CD4-positive, CD25-positive, alpha-beta regulatory T cell (primary cell): Measurements from ENCODE around the gene CTBP2. TPM values are rescaled to one million over a fixed set of nuclear protein-coding genes. Genes with fewer than 3 reads are reported as not detected.

Source experiments
- ATAC-seq, 2 donors: fragments of 150-1000 bp; cut with Tn5 transposase; one replicate each; pipeline ENCODE4 v1.10.0; 2021; ENCODE audit warnings: low read depth in 2 of 2, moderate number of reproducible peaks in 2 of 2, moderate library complexity in 1 of 2
- DNase-seq, 3 donors: peaks; one replicate each; pipeline versions ENCODE4 v3.0.0 to v3.0.0-alpha.2; 2012 to 2022; ENCODE audit warnings: mixed read lengths in 1 of 3
- H3K27ac ChIP-seq: one replicate; pipeline ENCODE4 v1.7.0; 2013; ENCODE audit warnings: mild to moderate bottlenecking, low read length; ENCODE audit not compliant: insufficient read depth, poor library complexity, severe bottlenecking
- H3K27me3 ChIP-seq: one replicate; pipeline ENCODE4 v1.7.0; 2013; ENCODE audit warnings: low read length; ENCODE audit not compliant: control insufficient read depth, insufficient read depth
- H3K36me3 ChIP-seq: one replicate; pipeline ENCODE4 v1.7.0; 2013; ENCODE audit warnings: mild to moderate bottlenecking, low read length, moderate library complexity; ENCODE audit not compliant: control insufficient read depth, insufficient read depth
- H3K4me1 ChIP-seq: 2 replicates; pipeline ENCODE4 v1.7.0; 2013; ENCODE audit warnings: mild to moderate bottlenecking, low read length; ENCODE audit not compliant: insufficient read depth, control insufficient read depth, poor library complexity, severe bottlenecking
- H3K4me3 ChIP-seq: one replicate; pipeline ENCODE4 v1.7.0; 2013; ENCODE audit warnings: low read depth, mild to moderate bottlenecking, low read length, moderate library complexity
- H3K9me3 ChIP-seq, 2 experiments: 1 replicate in 1 of 2; 2 replicates in 1 of 2; pipeline ENCODE4 v1.7.0; 2013; ENCODE audit warnings: low read length in 2 of 2, mild to moderate bottlenecking in 1 of 2, moderate library complexity in 1 of 2; ENCODE audit not compliant: control insufficient read depth in 2 of 2
- H3K27ac Mint-ChIP-seq, 3 donors: one replicate each; pipeline ENCODE4 v1.8.0; 2020 to 2022; ENCODE audit warnings: mild to moderate bottlenecking in 3 of 3, mixed read lengths in 3 of 3, moderate library complexity in 2 of 3
- H3K27me3 Mint-ChIP-seq: one replicate; pipeline ENCODE4 v1.8.0; 2022; ENCODE audit warnings: mild to moderate bottlenecking, mixed read lengths
- H3K36me3 Mint-ChIP-seq: one replicate; pipeline ENCODE4 v1.8.0; 2020; ENCODE audit warnings: mixed read lengths
- H3K4me1 Mint-ChIP-seq, 4 donors: one replicate each; pipeline ENCODE4 v1.8.0; 2020 to 2022; ENCODE audit warnings: mixed read lengths in 4 of 4, mild to moderate bottlenecking in 1 of 4
- H3K4me3 Mint-ChIP-seq, 4 donors: one replicate each; pipeline ENCODE4 v1.8.0; 2020 to 2022; ENCODE audit warnings: mild to moderate bottlenecking in 4 of 4, mixed read lengths in 4 of 4, moderate library complexity in 3 of 4
- H3K9me3 Mint-ChIP-seq, 7 donors: one replicate each; pipeline ENCODE4 v1.8.0; 2020 to 2022; ENCODE audit warnings: mixed read lengths in 7 of 7, mild to moderate bottlenecking in 3 of 7, moderate library complexity in 2 of 7
- polyA plus RNA-seq, 4 donors: library from polyadenylated mRNA; unstranded; fragments of 300-500 nt; fragmentation: Illumina TruSeq; gene quantifications; one replicate each; pipeline ENCODE4 v1.2.3, GENCODE V29; 2021
- total RNA-seq: library from RNA; stranded (reverse); gene quantifications from one replicate; pipeline ENCODE4 v1.2.3, GENCODE V29; 2022

The CTBP2 gene
- total and polyA plus RNA-seq, 5 donors from 2014 or later: 0.10 to 0.49 (median 0.13) TPM; not detected in 2

GRCh38 chr10:124956764-124957163 is 203.6 kb downstream of the CTBP2 start:
- peaks cover 25 to 70% (median 50%) of the 10 kb centered on the region in 4 donors for H3K4me1 Mint-ChIP-seq
- H3K27ac Mint-ChIP-seq: no peak overlapping the region
- H3K4me3 Mint-ChIP-seq: no peak overlapping the region
- Histone ChIP-seq H3K4me3 (no peak overlapping the region), H3K36me3 (peaks cover 3% of the 10 kb centered on the region), H3K4me1 (peaks cover 6% of the 10 kb centered on the region), H3K27ac (no peak overlapping the region), H3K9me3 (no peaks in the 10 kb centered on the region), H3K27me3 (no peaks in the 10 kb centered on the region)
- H3K9me3 Mint-ChIP-seq: no peaks in the 10 kb centered on the region
- H3K27me3 Mint-ChIP-seq: no peaks in the 10 kb centered on the region
- peaks cover 17% of the 10 kb centered on the region for H3K36me3 Mint-ChIP-seq
- DNase-seq: no peak
- ATAC-seq: no peak

GRCh38 chr10:124955868-124956267 is 204.5 kb downstream of the CTBP2 start:
- DNase-seq: no peak
- peaks cover 6% of the 10 kb centered on the region for H3K4me1 ChIP-seq
- Mint-ChIP-seq H3K4me1 (peaks cover 25 to 67% (median 48%) of the 10 kb centered on the region in 4 donors), H3K36me3 (peaks cover 17% of the 10 kb centered on the region), H3K27me3 (no peaks in the 10 kb centered on the region), H3K9me3 (no peaks in the 10 kb centered on the region), H3K4me3 (no peak overlapping the region), H3K27ac (peak overlapping the region in 1 of 3 donors; percentile 23)
- no peak overlapping the region for H3K27ac ChIP-seq
- H3K27me3 ChIP-seq: no peaks in the 10 kb centered on the region
- ATAC-seq: no peak
- no peaks in the 10 kb centered on the region for H3K9me3 ChIP-seq
- peaks cover 3% of the 10 kb centered on the region for H3K36me3 ChIP-seq
- H3K4me3 ChIP-seq: no peak overlapping the region

DNA sequence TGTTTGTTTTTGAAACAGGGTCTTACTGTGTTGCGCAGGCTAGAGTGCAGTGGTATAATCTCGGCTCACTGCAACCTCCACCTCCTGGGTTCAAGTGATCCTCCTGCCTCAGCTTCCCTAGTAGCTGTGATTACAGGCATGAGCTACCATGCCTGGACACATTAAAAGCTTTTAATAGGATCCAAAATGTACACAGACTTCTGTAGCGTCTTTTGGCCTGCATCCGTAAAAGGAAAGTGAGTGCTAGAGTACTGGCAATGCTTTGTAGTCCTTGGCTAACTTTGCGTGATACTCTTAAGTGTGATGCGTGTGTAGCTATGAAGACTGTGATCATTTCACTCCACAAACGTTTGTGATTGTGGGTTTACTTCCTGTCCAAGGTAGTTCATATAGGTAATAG is 205.1 kb downstream of the CTBP2 start:
- Histone ChIP-seq H3K27ac (no peak overlapping the region), H3K4me3 (peak overlapping the region; percentile 10), H3K4me1 (peaks cover 6% of the 10 kb centered on the region), H3K36me3 (peaks cover 3% of the 10 kb centered on the region), H3K27me3 (no peaks in the 10 kb centered on the region), H3K9me3 (no peaks in the 10 kb centered on the region)
- H3K36me3 Mint-ChIP-seq: peaks cover 17% of the 10 kb centered on the region
- H3K4me3 Mint-ChIP-seq: peak overlapping the region in 1 of 4 donors; percentile 9
- DNase-seq (no peak), ATAC-seq (no peak)
- no peaks in the 10 kb centered on the region for H3K9me3 Mint-ChIP-seq
- H3K4me1 Mint-ChIP-seq: peaks cover 25 to 64% (median 48%) of the 10 kb centered on the region in 4 donors
- no peaks in the 10 kb centered on the region for H3K27me3 Mint-ChIP-seq
- H3K27ac Mint-ChIP-seq: no peak overlapping the region

DNA sequence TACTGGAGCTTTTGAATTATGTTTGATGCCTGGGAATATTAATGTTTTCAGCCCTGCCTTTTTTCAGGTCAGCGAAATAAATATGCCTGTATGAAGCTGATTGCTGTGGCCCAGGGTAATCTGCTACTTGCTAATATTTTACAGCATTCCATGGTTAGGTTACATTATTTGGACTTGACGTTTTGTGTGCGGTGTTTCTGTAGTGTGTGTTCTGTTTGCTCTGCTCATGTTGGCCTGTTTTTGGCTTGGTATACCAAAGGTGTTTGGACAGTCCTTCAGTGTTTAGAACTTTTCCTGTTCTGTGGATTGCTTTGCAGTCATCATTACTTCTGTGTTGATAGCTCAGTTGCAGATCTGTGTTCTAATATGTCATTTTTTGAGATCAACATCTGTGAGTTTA is 206.9 kb downstream of the CTBP2 start:
- Mint-ChIP-seq H3K27me3 (no peaks in the 10 kb centered on the region), H3K36me3 (peaks cover 25% of the 10 kb centered on the region), H3K4me3 (no peak overlapping the region), H3K4me1 (peaks cover 23 to 59% (median 42%) of the 10 kb centered on the region in 4 donors), H3K27ac (peak overlapping the region in 1 of 3 donors; percentile 37), H3K9me3 (peaks cover 0 to 1% (median 0%) of the 10 kb centered on the region in 7 donors)
- no peak overlapping the region for H3K4me3 ChIP-seq
- no peak overlapping the region for H3K27ac ChIP-seq
- H3K27me3 ChIP-seq: no peaks in the 10 kb centered on the region
- H3K36me3 ChIP-seq: peaks cover 17% of the 10 kb centered on the region
- peaks cover 6% of the 10 kb centered on the region for H3K4me1 ChIP-seq
- ATAC-seq (no peak), DNase-seq (no peak)
- no peaks in the 10 kb centered on the region for H3K9me3 ChIP-seq

DNA sequence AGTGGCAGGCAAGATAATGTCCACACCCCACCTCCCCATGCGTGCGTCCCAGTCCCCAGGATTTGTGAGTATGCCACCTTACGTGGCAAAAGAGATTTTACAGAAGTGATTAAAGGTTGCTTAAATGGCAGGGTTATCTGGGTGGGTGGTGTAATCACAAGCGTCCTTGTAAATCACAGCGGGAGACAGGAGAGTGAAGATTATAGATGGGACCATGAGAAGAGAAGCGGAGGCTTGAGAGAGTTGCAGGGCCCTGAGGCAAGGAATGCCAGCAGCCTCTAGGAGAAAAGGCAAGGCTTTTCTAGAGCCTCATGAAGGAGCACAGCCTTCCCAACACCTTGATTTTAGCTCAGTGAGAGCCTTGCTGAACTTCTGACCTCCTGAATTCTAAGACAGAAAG is 208.2 kb downstream of the CTBP2 start:
- Mint-ChIP-seq H3K36me3 (peaks cover 38% of the 10 kb centered on the region), H3K27me3 (no peaks in the 10 kb centered on the region), H3K4me3 (no peak overlapping the region), H3K9me3 (peaks cover 0 to 1% (median 0%) of the 10 kb centered on the region in 7 donors), H3K4me1 (peaks cover 32 to 59% (median 42%) of the 10 kb centered on the region in 4 donors), H3K27ac (no peak overlapping the region)
- no peak for ATAC-seq
- no peak overlapping the region for H3K27ac ChIP-seq
- H3K9me3 ChIP-seq: no peaks in the 10 kb centered on the region
- DNase-seq: no peak
- no peaks in the 10 kb centered on the region for H3K27me3 ChIP-seq
- peaks cover 25% of the 10 kb centered on the region for H3K36me3 ChIP-seq
- H3K4me3 ChIP-seq: no peak overlapping the region
- H3K4me1 ChIP-seq: peaks cover 6% of the 10 kb centered on the region

DNA sequence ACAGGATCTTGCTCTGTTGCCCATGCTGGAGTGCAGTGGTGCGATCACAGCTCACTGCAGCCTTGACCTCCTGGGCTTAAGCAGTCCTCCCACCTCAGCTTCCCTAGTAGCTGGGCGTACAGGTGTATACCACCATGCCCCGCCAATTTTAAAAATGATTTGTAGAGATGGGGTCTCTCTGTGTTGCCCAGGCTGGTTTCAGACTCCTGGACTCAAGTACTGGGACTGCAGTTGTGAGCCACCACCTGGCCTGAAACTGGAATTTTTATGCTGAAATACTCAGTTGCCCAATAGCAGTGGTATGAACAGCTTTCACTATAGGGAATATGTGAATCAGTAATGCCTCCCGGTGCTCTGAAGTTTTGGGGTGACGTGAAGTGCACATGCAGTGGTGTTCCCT is 210.8 kb downstream of the CTBP2 start:
- DNase-seq: no peak
- no peak for ATAC-seq
- Mint-ChIP-seq H3K4me3 (no peak overlapping the region), H3K9me3 (peaks cover 0 to 1% (median 0%) of the 10 kb centered on the region in 7 donors), H3K27ac (no peak overlapping the region), H3K27me3 (no peaks in the 10 kb centered on the region), H3K4me1 (peaks cover 29 to 61% (median 45%) of the 10 kb centered on the region in 4 donors), H3K36me3 (peaks cover 52% of the 10 kb centered on the region)
- no peaks in the 10 kb centered on the region for H3K4me1 ChIP-seq
- no peaks in the 10 kb centered on the region for H3K9me3 ChIP-seq
- no peaks in the 10 kb centered on the region for H3K27me3 ChIP-seq
- no peak overlapping the region for H3K27ac ChIP-seq
- H3K4me3 ChIP-seq: no peak overlapping the region
- H3K36me3 ChIP-seq: peaks cover 27% of the 10 kb centered on the region

DNA sequence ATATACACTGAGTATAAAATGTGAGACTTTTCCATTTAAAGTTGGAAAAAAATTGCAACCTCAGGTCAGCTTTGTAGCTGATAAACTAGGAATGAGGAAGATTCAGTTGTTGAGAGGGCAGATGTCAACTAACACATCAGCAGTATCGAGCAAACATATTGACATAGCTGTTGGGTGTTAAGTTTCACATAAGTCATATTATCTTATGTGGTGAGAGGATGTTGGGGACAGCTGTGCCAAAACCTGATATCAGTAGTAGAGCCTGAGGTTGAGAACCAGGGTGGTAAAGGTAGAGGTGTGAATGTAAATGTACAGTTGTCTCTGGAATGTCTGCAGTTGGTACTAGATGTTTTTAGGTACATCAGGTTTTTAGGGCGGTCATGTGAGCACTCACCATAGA is 213.4 kb downstream of the CTBP2 start:
- Mint-ChIP-seq H3K36me3 (peaks cover 56% of the 10 kb centered on the region), H3K27me3 (no peaks in the 10 kb centered on the region), H3K4me3 (no peak overlapping the region), H3K27ac (no peak overlapping the region), H3K9me3 (peaks cover 0 to 1% (median 0%) of the 10 kb centered on the region in 7 donors), H3K4me1 (peaks cover 42 to 70% (median 60%) of the 10 kb centered on the region in 4 donors)
- H3K4me1 ChIP-seq: no peaks in the 10 kb centered on the region
- DNase-seq (peak in 1 of 3 donors; percentile 23), ATAC-seq (no peak)
- no peaks in the 10 kb centered on the region for H3K27me3 ChIP-seq
- H3K36me3 ChIP-seq: peaks cover 37% of the 10 kb centered on the region
- H3K4me3 ChIP-seq: no peak overlapping the region
- H3K9me3 ChIP-seq: no peaks in the 10 kb centered on the region
- no peak overlapping the region for H3K27ac ChIP-seq

- Mint-ChIP-seq H3K4me3 (peak overlapping the region in 1 of 4 donors; percentile 22), H3K27ac (peak overlapping the region in 2 of 3 donors; percentile 21 to 40), H3K9me3 (peaks cover 0 to 1% (median 0%) of the 10 kb centered on the region in 7 donors), H3K36me3 (peaks cover 55% of the 10 kb centered on the region), H3K27me3 (no peaks in the 10 kb centered on the region), H3K4me1 (peaks cover 46 to 82% (median 70%) of the 10 kb centered on the region in 4 donors)
- H3K4me1 ChIP-seq: no peaks in the 10 kb centered on the region
- DNase-seq (no peak), ATAC-seq (no peak)
- H3K27ac ChIP-seq: no peak overlapping the region
- H3K27me3 ChIP-seq: no peaks in the 10 kb centered on the region
- H3K36me3 ChIP-seq: peaks cover 36% of the 10 kb centered on the region
- H3K9me3 ChIP-seq: no peaks in the 10 kb centered on the region
- no peak overlapping the region for H3K4me3 ChIP-seq
Measured at GRCh38 chr10:124944982-124945381, 215.4 kb downstream of the CTBP2 start.
